ENCODE results near the gene CYTH3.

DNA sequence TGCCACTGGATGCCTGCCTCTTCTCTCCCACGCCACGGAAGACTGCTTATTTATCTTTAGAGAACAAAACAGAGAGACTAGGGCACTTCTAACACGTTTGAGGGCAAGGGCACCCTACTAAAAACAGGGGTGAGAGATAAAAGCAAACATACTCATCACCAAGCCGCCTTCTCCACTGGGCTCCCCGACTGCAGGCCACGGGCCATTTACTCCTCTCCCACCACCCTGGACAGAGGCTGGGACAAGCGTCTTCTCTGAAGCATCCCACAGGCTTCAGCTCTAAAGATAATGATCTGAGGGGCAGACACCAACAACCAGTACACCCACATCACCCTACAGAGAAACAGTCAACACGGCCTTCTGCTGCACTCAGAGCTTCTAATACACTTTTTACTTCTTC is 78.7 kb downstream of the CYTH3 start:
- no peak for TF ChIP-seq EZH2 (IDR thresholded peaks at IDR 0.05; ENCODE audit: insufficient read depth, poor library complexity, severe bottlenecking)
- TF ChIP-seq EZH2phosphoT487 (IDR thresholded peaks at IDR 0.05; ENCODE audit: insufficient read depth, low read depth) = no peak

Measured in GM23248 (cell line).